Activated CD4-positive, alpha-beta memory T cell treated with anti-CD3 and anti-CD28 coated beads for 36 hours (primary cell): Measurements from ENCODE around the gene ENG. TPM values are rescaled to one million over a fixed set of nuclear protein-coding genes. Genes with fewer than 3 reads are reported as not detected.

ENCODE experiments used
- CTCF ChIA-PET: fragments of 350-600 bp; sonication (Branson Sonifier 250); formaldehyde crosslinking; loops from one replicate; lab custom pipeline; 2021; ENCODE audit warnings: antibody characterized with exemption, inconsistent platforms; lab: Charles Lee
- POLR2A ChIA-PET: fragments of 350-600 bp; sonication (Branson Sonifier 250); formaldehyde crosslinking; loops from one replicate; lab custom pipeline; 2021; ENCODE audit warnings: antibody characterized with exemption; lab: Charles Lee
- DNase-seq: peaks from one replicate; pipeline ENCODE4 v3.0.0-alpha.2; 2020
- H3K27ac Mint-ChIP-seq: one replicate; pipeline ENCODE4 v1.8.0; 2021; ENCODE audit warnings: mixed read lengths
- H3K27me3 Mint-ChIP-seq: one replicate; pipeline ENCODE4 v1.8.0; 2021; ENCODE audit warnings: mixed read lengths
- H3K36me3 Mint-ChIP-seq: one replicate; pipeline ENCODE4 v1.8.0; 2021; ENCODE audit warnings: mixed read lengths
- H3K4me1 Mint-ChIP-seq: one replicate; pipeline ENCODE4 v1.8.0; 2021; ENCODE audit warnings: low read depth, mixed read lengths
- H3K4me3 Mint-ChIP-seq: one replicate; pipeline ENCODE4 v1.8.0; 2021; ENCODE audit warnings: mild to moderate bottlenecking, mixed read lengths
- H3K9me3 Mint-ChIP-seq: one replicate; pipeline ENCODE4 v1.8.0; 2021; ENCODE audit warnings: mixed read lengths
- intact Hi-C: fragments of 100-400 bp; cut with micrococcal nuclease; formaldehyde crosslinking; loops from one replicate; pipeline ENCODE4 v1.15.1; 2023
- total RNA-seq, 2 experiments: library from RNA; stranded (reverse); gene quantifications; one replicate each; pipeline ENCODE4 v1.2.3, GENCODE V29; 2021

The ENG gene
- total RNA-seq, result 10 to 100 TPM; 12.0 to 12.2 TPM

DNA sequence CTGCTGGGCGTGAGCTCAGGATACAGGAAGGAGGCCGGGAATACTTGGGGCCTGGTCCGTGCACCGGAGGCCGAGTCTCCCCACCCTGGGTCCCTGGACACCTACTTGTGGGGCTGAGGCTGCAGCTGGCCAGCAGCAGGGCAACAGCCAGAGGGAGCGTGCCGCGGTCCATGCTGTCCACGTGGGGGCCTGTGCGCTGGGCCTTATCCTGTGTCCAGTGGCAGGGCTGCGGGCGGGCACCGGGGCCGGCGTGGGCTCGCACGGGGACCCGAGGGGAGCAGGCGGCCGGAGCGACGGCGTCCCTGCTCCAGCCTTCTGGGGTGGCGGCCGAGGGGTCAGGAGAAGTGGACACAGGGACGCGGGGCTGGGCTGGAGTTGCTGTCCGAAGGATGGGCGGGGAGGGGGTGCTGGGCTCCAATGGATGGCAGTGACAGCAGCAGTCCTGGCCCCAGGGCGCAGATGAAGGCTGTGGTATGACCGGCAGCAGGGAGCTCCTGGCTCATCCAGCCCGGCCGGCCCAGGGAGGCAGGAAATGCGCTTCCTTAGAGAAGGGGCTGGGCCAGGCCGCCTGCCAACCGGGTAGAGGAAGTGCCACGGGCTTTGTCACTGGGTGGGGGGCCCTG is at the start of gene ENG:
Gene ENG (minus strand): TSS at position 475 of the 623 bp plus-strand sequence. CDS start 303 bp downstream, at position 172.
- H3K27me3 Mint-ChIP-seq, result no peaks in the 10 kb centered on the region
- H3K4me1 Mint-ChIP-seq, result peaks cover 21% of the 10 kb centered on the region
- intact Hi-C loops, result no loop called here
- CTCF ChIA-PET, result interaction anchor here (0.7 to 2.3 kb wide), 7 partner anchors 15 to 271 kb away, joined by 3 to 10 read pairs (median 4); partner anchors contain the start of gene TOR2A
- peaks cover 11% of the 10 kb centered on the region for H3K36me3 Mint-ChIP-seq
- H3K4me3 Mint-ChIP-seq, result peak within 1 kb of the TSS; percentile 84
- peaks cover 13% of the 10 kb centered on the region for H3K9me3 Mint-ChIP-seq
- H3K27ac Mint-ChIP-seq, result peak within 1 kb of the TSS; percentile 81
- POLR2A ChIA-PET, result interaction anchor here (0.7 to 1.0 kb wide), 2 partner anchors 30 to 49 kb away, joined by 3 read pairs; no protein-coding TSS in a partner anchor
- DNase-seq, result peak; percentile 42

DNA sequence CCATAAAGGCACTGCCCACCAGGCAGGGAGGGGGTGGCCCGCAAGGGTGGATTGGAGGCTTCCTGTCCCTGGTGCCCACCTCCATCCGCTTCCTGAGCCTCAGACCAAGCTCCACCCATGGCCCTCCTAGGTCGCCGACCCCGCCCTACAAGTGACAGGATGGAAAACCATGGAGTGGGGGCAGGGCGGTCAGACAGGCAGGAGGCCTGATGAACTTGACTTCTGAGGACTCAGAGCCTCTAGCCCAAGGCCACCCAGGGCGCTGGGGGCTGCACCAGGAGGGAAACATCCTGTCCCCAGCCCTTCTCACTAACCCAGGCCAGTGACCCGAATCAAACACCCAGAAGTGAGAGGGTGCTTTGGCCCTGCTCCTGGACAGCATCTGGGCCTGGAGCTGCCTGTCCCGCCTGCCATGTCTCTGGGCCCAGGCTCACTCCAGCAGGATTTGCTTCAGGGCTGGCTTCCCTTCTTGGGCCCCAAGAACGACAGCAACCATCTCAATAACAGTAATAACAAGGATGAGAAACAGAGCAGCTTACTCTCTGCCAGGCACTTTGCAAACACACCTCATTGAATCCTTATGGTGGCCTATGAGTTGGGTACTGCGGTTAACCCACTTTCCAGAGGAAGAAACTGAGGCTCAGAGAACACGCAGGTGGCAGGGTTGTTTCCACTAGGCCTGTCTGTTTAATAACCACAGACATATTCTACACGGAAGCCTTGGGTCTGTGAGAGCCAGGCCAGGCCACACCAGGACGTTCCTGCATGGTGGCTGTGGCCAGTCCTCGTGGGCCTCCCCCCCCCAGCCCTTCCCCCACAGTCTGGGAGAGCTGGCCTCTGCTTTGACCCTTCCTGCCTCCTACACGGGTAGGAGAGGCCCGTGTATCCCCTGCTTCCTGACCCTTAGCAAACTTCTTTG is 49.4 kb upstream of the ENG start:
- CTCF ChIA-PET, result interaction anchor here (0.6 to 1.5 kb wide), 9 partner anchors 13 to 326 kb away, joined by 3 to 9 read pairs (median 3); partner anchors contain the start of gene ST6GALNAC4
- no peaks in the 10 kb centered on the region for H3K9me3 Mint-ChIP-seq
- peak overlapping the region; percentile 91 for H3K4me3 Mint-ChIP-seq
- H3K4me1 Mint-ChIP-seq, result peaks cover 36% of the 10 kb centered on the region
- H3K27me3 Mint-ChIP-seq, result no peaks in the 10 kb centered on the region
- intact Hi-C loops, result loop anchor here (2.0 kb wide), 1 partner anchor 15 kb away; no protein-coding TSS in a partner anchor
- POLR2A ChIA-PET, result interaction anchor here (0.6 to 1.4 kb wide), 7 partner anchors 9 to 147 kb away, joined by 3 to 10 read pairs (median 4); partner anchors contain the start of genes ENG and ST6GALNAC4
- peak; percentile 95 for DNase-seq
- peaks cover 9% of the 10 kb centered on the region for H3K36me3 Mint-ChIP-seq
- peak overlapping the region; percentile 98 for H3K27ac Mint-ChIP-seq

GRCh38 chr9:127899128-127899943 is 44.9 kb upstream of the ENG start, which contains the start of gene ST6GALNAC6:
TSS of gene ST6GALNAC6 (minus strand) at chr9:127899603. CDS start at chr9:127897981, 1,622 bp downstream.
- ChIA-PET POLR2A (interaction anchor here (0.5 to 1.1 kb wide), 2 partner anchors 30 to 91 kb away, joined by 3 read pairs; no protein-coding TSS in a partner anchor), CTCF (interaction anchor here (0.8 to 2.3 kb wide), 11 partner anchors 10 to 164 kb away, joined by 3 to 7 read pairs (median 4); partner anchors contain the start of genes ST6GALNAC4 and TOR2A)
- peaks cover 33% of the 10 kb centered on the region for H3K36me3 Mint-ChIP-seq
- peaks cover 32% of the 10 kb centered on the region for H3K4me1 Mint-ChIP-seq
- H3K4me3 Mint-ChIP-seq, result peak within 1 kb of the TSS; percentile 85
- intact Hi-C loops, result loop anchor here (2.0 kb wide), 1 partner anchor 17 kb away; the partner anchor contains the start of gene ST6GALNAC4
- peak; percentile 79 for DNase-seq
- H3K27me3 Mint-ChIP-seq, result no peaks in the 10 kb centered on the region
- no peaks in the 10 kb centered on the region for H3K9me3 Mint-ChIP-seq
- peak within 1 kb of the TSS; percentile 82 for H3K27ac Mint-ChIP-seq

DNA sequence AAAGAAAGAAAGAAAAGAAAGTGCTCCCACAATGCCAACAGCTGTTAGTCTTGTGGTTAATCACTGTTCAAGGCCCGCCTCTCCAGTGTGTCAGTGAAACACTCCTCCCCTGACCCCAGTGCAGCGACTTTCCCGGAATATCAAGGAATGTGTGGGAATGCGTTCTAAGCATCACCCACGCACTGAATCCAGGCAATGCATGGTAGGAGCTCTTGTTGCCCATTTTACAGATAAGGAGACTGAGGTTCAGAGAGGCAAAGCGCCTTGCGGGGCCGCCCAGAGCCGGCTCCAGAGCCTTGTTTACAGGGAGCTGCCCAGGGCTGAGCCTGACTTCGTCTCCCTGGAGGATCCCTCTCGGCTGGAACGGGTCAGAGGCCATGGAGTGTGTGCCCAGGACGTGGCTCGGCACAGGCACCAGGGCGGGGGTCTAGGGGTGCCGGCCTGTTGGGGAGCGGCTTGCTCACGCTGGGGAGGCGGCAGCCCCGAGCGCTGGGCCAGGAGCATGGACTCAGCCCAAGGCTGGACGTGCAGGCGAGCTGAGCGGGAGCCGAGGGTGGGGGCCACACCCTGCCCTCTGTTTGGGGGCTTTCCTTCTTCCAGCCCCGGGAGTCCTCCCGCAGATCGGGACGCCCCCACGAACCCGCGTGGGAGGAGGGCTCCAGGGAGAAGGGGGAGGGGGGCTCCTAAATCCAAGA is 44.1 kb upstream of the ENG start:
- H3K4me3 Mint-ChIP-seq, result peak overlapping the region; percentile 85
- H3K27ac Mint-ChIP-seq, result peak overlapping the region; percentile 81
- H3K27me3 Mint-ChIP-seq, result no peaks in the 10 kb centered on the region
- peaks cover 34% of the 10 kb centered on the region for H3K36me3 Mint-ChIP-seq
- ChIA-PET POLR2A (no interaction called here), CTCF (interaction anchor here (0.8 to 2.3 kb wide), 5 partner anchors 9 to 164 kb away, joined by 3 to 7 read pairs (median 3); partner anchors contain the start of gene TOR2A)
- H3K9me3 Mint-ChIP-seq, result peaks cover 5% of the 10 kb centered on the region
- intact Hi-C loops, result loop anchor here (2.0 kb wide), 1 partner anchor 18 kb away; the partner anchor contains the start of gene ST6GALNAC4
- peaks cover 29% of the 10 kb centered on the region for H3K4me1 Mint-ChIP-seq
- DNase-seq, result peak; percentile 32

DNA sequence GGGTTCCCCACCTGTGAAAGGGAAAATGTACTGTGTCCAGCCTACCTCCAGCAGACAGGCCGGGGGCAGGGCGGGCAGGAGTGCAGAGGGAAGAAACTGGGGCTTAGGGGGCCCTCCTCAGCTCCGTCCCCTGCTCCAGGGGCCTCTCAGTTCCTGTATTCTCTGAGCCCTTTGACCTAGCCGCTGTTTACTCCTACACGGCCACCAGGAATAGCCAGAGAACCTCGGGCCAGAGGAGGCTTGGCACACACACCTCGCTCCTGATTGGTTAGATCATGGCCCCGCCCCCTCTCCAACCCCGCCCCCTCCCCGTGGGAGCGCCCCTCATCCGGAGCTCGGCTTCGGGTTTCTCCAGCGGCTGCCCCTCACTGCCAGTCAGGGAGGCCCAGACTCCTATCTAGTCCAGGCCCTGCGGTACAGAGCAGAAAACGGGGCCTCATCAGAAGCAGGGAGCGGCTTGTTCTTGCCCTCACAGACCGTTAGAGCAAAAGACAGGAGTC is 42.8 kb upstream of the ENG start:
- intact Hi-C loops, result no loop called here
- Mint-ChIP-seq H3K27me3 (no peaks in the 10 kb centered on the region), H3K4me1 (peaks cover 30% of the 10 kb centered on the region), H3K9me3 (peaks cover 9% of the 10 kb centered on the region), H3K27ac (no peak overlapping the region), H3K4me3 (peak overlapping the region; percentile 32), H3K36me3 (peaks cover 47% of the 10 kb centered on the region)
- DNase-seq, result peak; percentile 51
- CTCF ChIA-PET, result interaction anchor here (0.6 to 2.3 kb wide), 3 partner anchors 24 to 162 kb away, joined by 5 to 11 read pairs (median 7); partner anchors contain the start of gene TOR2A
- POLR2A ChIA-PET, result no interaction called here

GRCh38 chr9:127896395-127897192 is 42.1 kb upstream of the ENG start:
- H3K4me1 Mint-ChIP-seq, result peaks cover 28% of the 10 kb centered on the region
- no peak for DNase-seq
- CTCF ChIA-PET, result interaction anchor here (2.1 kb wide), 1 partner anchor 24 kb away, joined by 5 read pairs; no protein-coding TSS in a partner anchor
- no peak overlapping the region for H3K27ac Mint-ChIP-seq
- H3K9me3 Mint-ChIP-seq, result peaks cover 9% of the 10 kb centered on the region
- peaks cover 47% of the 10 kb centered on the region for H3K36me3 Mint-ChIP-seq
- no peak overlapping the region for H3K4me3 Mint-ChIP-seq
- intact Hi-C loops, result no loop called here
- H3K27me3 Mint-ChIP-seq, result no peaks in the 10 kb centered on the region
- POLR2A ChIA-PET, result interaction anchor here (1.0 kb wide), 1 partner anchor 118 kb away, joined by 3 read pairs; the partner anchor contains the start of gene SH2D3C

GRCh38 chr9:127895811-127896210 is 41.4 kb upstream of the ENG start:
- DNase-seq, result no peak
- ChIA-PET POLR2A (interaction anchor here (1.0 kb wide), 1 partner anchor 117 kb away, joined by 3 read pairs; the partner anchor contains the start of gene SH2D3C), CTCF (interaction anchor here (1.3 kb wide), 1 partner anchor 48 kb away, joined by 3 read pairs; no protein-coding TSS in a partner anchor)
- H3K27ac Mint-ChIP-seq, result no peak overlapping the region
- H3K4me3 Mint-ChIP-seq, result no peak overlapping the region
- H3K9me3 Mint-ChIP-seq, result peaks cover 9% of the 10 kb centered on the region
- H3K4me1 Mint-ChIP-seq, result peaks cover 23% of the 10 kb centered on the region
- intact Hi-C loops, result no loop called here
- no peaks in the 10 kb centered on the region for H3K27me3 Mint-ChIP-seq
- H3K36me3 Mint-ChIP-seq, result peaks cover 52% of the 10 kb centered on the region

DNA sequence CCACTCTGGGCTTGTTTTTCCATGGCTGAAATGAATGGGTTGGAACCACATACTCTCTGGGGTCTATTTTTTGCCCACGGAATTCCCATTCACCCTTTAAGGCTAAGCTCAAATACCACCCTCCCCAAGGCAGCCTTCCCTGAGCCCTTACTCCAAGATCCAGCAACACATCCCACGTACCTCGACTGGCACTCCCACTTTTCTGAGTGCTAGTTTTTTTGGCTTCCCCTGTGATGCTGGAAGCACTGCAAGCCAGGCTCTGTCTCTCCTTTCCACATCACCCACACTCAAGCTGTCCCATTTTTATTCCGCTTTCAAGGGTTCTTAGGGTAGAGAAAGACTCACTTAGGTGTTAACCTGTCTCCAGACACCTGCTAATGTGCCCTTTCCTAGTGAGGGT is 38.9 kb upstream of the ENG start:
- H3K36me3 Mint-ChIP-seq, result peaks cover 61% of the 10 kb centered on the region
- CTCF ChIA-PET, result interaction anchor here (1.0 to 2.1 kb wide), 2 partner anchors 24 to 158 kb away, joined by 3 to 7 read pairs; partner anchors contain the start of gene TOR2A
- H3K9me3 Mint-ChIP-seq, result peaks cover 9% of the 10 kb centered on the region
- no peak overlapping the region for H3K4me3 Mint-ChIP-seq
- H3K27me3 Mint-ChIP-seq, result no peaks in the 10 kb centered on the region
- no peak overlapping the region for H3K27ac Mint-ChIP-seq
- POLR2A ChIA-PET, result no interaction called here
- H3K4me1 Mint-ChIP-seq, result peaks cover 16% of the 10 kb centered on the region
- intact Hi-C loops, result no loop called here
- no peak for DNase-seq

DNA sequence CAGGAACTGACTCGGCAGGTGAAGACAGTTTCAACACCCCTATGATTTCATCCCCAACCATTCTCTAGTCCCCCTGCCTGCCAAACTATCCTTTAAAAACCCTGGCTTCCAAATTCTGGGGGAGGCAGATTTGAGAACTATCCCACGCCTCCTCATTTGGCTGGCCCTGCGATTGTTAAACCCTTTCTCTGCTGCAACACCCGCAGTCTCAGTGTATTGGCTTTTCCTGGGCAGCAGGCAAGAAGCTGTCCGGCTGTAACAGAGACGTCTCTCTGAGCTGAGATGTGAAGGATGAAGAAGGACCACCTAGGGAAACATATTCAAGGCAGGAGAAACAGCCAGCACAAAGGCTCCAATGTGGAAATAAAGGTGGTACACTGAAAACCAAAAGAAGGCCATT is 38.4 kb upstream of the ENG start:
- Mint-ChIP-seq H3K9me3 (peaks cover 9% of the 10 kb centered on the region), H3K4me3 (no peak overlapping the region), H3K36me3 (peaks cover 64% of the 10 kb centered on the region), H3K27ac (no peak overlapping the region), H3K4me1 (peaks cover 13% of the 10 kb centered on the region), H3K27me3 (no peaks in the 10 kb centered on the region)
- intact Hi-C loops, result no loop called here
- ChIA-PET CTCF (no interaction called here), POLR2A (no interaction called here)
- DNase-seq, result no peak
